GM19468 (cell line): ENCODE results near the gene C4orf54.

Source experiments
- ATAC-seq: cut with Tn5 transposase; IDR thresholded peaks from one replicate; pipeline ENCODE4 v1.9.1; 2021; ENCODE audit warnings: mild to moderate bottlenecking, moderate library complexity, moderate number of reproducible peaks; ENCODE audit not compliant: unreplicated experiment; ENCODE audit errors: extremely low read depth

The C4orf54 gene

DNA sequence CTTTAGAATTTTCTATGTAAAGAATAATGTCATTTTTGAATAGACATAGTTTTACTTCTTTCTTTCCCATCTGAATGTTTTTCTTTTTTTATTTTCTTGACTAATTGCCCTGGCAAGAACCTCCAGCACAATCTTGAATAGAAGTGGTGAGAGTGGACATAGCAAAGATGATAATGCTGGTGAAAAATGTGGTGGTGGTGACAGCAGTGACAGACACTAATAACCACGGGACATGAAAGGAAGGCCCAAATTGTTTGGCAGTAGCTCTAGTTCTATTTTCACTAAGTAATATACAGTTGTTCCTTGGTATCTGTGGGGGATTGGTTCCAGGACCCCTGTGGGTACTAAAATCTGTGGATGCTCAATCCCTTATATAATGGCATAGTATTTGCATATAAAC, 29.6 kb downstream of the C4orf54 start:
- ATAC-seq, result no peak

GRCh38 chr4:99625369-99625768, 32.3 kb downstream of the C4orf54 start:
- ATAC-seq, result peak; percentile 65

DNA sequence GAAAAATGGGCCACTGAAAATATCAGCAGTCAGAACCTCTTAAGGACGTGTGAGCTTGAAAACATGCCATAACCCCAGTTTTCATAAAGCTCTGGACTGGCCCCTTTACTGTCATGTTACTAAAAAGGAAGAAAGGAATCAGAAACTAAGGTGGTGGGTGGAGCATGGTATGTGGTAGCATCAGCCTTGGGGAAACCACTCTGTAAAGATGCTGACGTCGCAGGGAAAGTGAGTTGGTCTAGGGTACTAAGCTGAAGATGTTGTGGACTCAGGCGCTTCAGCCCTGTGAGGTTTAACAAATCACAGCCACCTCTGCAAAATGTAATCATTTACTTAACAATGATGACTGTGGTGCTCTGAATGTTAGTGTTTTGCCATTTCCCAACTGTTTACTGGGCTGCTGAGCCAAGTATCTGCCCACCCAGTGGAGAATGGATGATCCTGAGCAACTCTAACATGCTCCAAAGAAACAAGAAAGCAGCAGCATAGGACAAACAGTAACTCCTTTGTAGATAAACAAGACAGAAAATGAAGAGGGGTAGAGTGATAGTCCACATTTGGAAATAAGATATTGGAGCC, 33.4 kb downstream of the C4orf54 start:
- ATAC-seq, result no peak

- no peak for ATAC-seq
Measured at GRCh38 chr4:99622341-99622740, 35.3 kb downstream of the C4orf54 start.

DNA sequence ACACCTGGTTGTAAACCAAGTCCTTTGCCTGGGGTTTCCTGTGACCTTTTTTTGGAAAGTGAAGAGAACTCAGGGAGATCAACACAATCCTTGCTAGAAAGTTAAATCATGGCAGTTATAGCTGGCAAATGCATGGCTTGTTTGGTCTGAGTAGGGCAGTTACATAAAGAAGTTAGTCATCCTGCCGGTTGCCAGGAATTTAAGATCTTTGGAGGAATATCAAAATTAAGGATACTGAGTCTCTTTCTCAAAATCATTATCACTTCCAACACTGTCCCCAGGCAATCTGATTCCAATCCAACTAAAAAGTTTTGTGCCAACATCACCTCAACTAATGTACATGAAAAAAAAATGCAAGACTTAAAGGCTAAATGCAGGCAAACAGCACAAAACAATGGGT, 40.3 kb downstream of the C4orf54 start:
- no peak for ATAC-seq

DNA sequence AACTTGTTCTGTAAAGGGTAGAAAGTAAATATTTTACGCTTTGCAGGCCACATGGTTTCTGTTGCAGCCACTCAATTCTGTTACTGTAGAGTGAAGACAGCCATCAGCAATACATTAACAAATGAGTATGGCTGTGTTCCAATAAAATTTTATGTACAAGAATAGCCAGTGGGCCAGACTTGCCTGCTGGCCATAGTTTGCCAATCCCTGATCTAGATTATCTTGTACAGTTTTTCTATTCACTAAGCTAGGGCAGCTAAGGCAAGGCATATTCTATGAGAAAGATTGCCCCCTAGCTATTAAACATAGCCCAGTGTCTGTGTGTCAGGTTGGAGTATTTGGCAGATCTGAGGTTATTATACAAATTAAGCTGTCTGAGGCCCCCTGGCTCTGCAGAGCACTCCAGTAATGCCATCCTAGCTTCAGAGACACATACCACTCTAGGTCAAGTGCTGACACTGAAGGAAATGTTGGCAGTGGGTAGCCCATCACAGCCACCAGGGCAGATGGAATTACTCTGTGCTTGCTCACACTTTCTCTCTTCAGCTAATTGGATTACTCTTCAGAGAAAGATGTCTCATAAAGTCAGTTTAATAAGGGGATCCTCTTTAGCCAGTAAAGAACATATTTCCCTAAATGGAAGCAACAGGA, 42.3 kb downstream of the C4orf54 start:
- no peak for ATAC-seq

DNA sequence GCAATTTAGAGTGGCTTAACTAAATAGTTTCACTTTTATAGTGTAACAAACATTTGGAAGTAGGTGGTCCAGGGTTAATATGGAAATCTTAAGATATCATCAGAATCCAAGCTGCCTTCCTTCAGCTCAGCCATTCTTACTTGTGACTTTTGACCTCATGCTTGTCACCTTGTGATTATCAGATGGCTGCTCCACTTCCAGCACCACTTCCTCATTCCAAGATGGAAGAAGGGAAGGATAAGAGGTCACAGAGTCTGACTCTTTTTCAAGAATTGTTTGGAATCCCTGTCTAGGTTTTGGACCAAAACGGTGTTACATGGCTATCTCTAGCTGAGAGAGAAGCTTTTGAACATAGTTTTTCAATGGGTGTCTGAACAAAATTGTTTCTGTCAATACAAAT, 43.1 kb downstream of the C4orf54 start:
- ATAC-seq, result no peak

- ATAC-seq, result no peak
Measured at GRCh38 chr4:99612704-99613103, 44.9 kb downstream of the C4orf54 start.

DNA sequence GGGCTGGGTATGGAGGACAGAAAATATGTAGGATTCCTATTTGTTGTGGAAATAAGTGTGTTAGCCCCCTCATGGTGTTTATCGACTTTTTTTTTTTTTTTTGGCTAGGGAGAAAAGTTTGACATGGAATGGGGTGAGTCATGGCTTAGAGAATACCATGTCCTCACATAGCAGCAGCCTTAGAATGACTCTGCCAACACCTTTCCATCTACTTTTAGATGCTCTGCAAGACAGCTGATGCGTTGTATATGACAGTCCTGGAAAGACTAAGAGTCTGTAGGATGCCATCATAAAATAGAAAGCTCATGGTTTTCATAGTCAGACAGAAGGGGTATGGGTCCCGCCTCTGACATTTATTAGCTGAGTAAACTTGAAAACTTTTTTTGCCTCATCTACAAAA, 45.3 kb downstream of the C4orf54 start:
- ATAC-seq, result no peak

- no peak for ATAC-seq
Measured at GRCh38 chr4:99610605-99611175, 46.9 kb downstream of the C4orf54 start.

DNA sequence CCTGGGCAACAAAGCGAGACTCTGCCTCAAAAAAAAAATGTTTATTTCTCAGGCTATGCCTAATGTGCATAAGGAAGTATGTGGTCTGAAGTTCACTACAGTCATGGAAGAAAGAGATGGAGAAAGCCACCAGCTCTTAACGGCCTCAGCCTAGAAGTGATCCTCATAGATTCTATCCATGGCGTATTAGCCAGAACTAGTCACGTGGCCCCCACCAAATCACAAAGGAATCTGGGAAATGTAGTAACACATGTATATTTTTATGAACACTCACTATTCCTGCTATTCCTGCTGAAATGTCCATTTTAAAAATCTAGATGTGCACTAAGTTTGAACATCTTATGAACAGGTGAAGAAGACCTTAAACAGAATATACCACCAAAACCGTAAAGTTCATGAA, 49.2 kb downstream of the C4orf54 start:
- ATAC-seq, result no peak
